HFF-Myc (cell line): Measurements from ENCODE around the gene CUTA.
A peak's percentile ranks its signal among the peaks of the same experiment; 100 is the strongest.

Source experiments
- DNase-seq: peaks from one replicate; pipeline ENCODE4 v3.0.0-alpha.2; 2011; ENCODE audit warnings: low read depth; ENCODE audit errors: extremely low read depth
- H3K4me3 ChIP-seq: replicated peaks from 2 replicates; pipeline ENCODE4 v1.5.1; 2011; ENCODE audit warnings: low read depth, mild to moderate bottlenecking, control low read depth, low read length
- CTCF ChIP-seq: IDR thresholded peaks from 2 replicates; pipeline ENCODE4 v1.5.1; 2012; ENCODE audit warnings: mild to moderate bottlenecking, low read depth, low read length, control low read depth; ENCODE audit errors: missing control alignments

CUTA gene

GRCh38 chr6:33428966-33429749 is 11.3 kb upstream of the CUTA start:
- DNase-seq = no peak
- H3K4me3 ChIP-seq = peak overlapping the region; percentile 53
- no peak for TF ChIP-seq CTCF

- TF ChIP-seq CTCF = peak; percentile 32
- peak overlapping the region; percentile 53 for H3K4me3 ChIP-seq
- DNase-seq = no peak
These were observed 10.5 kb upstream of the CUTA start for GRCh38 chr6:33428224-33428965.

- no peak for TF ChIP-seq CTCF
- no peak for DNase-seq
- H3K4me3 ChIP-seq = peak overlapping the region; percentile 53
These were observed 9.8 kb upstream of the CUTA start for GRCh38 chr6:33427585-33428223.

GRCh38 chr6:33426590-33427511 is 8.9 kb upstream of the CUTA start:
- TF ChIP-seq CTCF = no peak
- H3K4me3 ChIP-seq = peak overlapping the region; percentile 55
- no peak for DNase-seq

- DNase-seq = no peak
- H3K4me3 ChIP-seq = peak overlapping the region; percentile 55
- peak; percentile 58 for TF ChIP-seq CTCF
These were observed 8.0 kb upstream of the CUTA start for GRCh38 chr6:33425668-33426577.
